GM21381 (cell line): Measurements from ENCODE around the gene NBAS.
A peak's percentile ranks its signal among the peaks of the same experiment; 100 is the strongest.
"Not testable (repeated sequence)": the region's sequence is repeated elsewhere in the genome, so short reads cannot be mapped to it uniquely, and the experiment has no call there.

Experiments used
- ATAC-seq: cut with Tn5 transposase; IDR thresholded peaks from one replicate; pipeline ENCODE4 v1.9.1; 2021; ENCODE audit warnings: mild to moderate bottlenecking, moderate library complexity; ENCODE audit not compliant: unreplicated experiment

Gene NBAS

DNA sequence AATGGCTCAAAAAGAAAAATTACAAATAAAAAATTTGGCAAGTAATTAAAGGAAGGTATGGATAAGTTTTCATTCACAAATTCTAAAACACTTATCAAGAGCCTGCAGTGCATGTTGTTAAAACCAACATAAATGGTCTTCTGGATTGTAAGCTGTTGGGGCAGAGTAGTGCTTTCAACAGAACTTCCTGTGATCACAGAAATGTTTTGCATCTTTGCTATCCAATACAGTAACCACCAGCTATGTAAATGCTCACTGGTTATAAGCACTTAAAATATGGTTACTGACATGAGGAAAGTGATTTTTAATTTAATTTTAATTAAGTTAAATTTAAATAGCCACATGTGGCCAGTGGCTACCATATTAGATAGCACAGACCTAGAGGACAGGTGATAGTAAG lies 133.1 kb downstream of the NBAS start:
- ATAC-seq = no peak

DNA sequence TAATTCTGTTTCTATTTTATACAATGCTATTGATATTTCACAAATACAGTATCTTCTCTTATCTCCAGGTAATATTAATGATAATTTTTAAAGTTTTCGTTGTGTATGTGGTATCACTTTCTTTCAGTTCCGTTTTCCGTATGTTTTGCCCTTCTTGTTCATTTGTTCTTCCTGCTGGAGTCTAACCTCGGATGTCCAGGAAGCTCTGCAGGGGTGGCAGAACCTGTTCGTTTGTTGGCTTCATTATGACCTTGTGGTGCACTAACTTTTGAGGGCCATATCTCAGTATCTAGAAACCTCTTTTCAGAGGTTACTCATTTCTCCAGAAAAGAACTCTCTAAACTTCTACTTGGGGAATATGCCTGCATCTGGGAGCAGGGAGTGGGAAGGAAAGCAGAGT lies 134.5 kb downstream of the NBAS start:
- ATAC-seq = no peak

DNA sequence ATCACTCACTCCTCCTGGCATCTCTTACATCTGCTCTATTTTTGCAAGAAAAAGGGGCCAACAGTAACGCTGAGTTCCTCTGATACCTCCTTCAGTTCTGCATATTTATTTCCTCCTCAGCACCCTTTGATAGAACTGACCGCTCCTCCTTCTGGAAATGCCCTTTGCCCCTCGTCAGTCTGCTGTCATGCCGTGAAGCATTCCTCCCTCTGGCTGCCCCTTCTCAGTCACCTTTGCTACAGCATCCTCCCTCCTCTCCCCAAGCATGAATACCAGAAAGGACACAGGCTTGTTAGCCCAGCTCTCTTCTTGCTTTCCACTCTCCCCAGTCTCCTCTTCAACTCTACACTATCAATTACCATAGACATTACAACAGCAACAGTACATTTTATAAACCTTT lies 135.4 kb downstream of the NBAS start:
- no peak for ATAC-seq

DNA sequence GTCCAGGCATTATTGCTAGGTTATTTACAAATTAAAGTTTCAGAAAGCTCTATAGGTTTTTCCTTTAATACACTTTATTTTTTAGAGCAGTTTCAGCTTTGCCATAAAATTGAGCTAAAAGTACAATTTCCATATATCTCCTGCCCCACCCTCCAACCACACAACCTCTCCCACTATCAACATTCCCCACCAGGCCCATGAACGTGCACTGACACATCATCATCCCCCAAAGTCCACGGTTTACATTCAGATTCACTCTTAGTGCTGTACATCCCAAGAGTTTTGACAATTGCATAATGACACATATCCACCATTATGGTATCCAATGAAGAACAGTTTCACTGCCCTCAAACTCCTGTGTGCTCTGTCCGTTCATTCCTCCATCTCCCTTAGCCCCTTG lies 139.4 kb downstream of the NBAS start:
- no peak for ATAC-seq

DNA sequence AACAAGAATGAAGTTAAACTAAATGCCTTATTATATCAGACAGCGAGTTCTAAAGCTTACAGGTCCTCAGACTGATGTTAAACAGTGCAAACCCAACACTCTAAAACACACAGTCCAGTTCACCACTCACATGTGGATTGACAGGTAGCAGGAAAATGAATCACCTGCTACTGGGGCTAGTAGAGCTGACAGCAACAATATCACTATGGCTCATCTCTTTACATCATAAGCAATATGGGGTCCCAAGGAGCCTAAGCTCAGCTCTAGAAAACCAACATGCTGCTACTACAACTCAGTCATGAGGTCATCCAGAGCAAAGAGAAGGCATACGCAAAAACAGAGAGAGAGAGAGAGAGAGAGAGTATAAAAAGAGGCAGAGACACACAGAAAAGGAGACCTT lies 145.4 kb downstream of the NBAS start:
- ATAC-seq = no peak

DNA sequence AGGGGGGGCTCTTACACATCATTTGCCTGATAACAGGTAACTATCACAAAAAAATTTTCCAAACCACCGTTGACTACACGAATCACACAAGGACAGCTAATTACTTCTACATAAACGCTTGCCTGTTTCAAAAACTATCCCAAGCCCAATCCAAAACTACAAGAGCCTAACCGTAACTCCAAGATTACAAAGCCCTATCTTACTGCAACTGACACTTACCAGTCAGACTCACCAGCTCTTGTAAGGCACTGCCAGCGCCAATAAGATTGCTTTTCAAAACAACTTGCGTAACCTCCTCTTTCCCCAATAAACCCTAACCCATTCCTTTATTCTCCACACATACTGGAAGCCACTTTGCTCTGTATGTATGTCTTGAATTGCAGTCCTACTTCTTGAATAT lies 148.4 kb downstream of the NBAS start:
- ATAC-seq = no peak

DNA sequence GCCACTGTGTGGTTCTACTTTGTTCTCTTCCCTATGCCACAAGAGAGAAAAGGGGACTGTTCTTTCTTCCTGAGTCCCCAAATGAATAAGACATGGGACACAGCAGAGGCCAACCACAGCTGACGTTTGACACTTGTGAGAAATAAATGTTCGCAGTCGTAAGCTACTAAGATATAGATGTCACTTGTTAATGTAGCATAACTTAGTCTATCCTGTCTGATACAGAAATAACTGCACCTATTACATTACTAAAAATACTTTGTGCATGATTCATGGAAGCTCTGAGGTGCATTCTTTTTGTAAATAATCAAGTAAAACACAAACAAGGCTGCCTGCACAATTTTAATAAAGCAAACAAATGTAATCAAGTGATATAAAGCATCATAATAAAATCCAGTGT lies 148.8 kb downstream of the NBAS start:
- no peak for ATAC-seq

DNA sequence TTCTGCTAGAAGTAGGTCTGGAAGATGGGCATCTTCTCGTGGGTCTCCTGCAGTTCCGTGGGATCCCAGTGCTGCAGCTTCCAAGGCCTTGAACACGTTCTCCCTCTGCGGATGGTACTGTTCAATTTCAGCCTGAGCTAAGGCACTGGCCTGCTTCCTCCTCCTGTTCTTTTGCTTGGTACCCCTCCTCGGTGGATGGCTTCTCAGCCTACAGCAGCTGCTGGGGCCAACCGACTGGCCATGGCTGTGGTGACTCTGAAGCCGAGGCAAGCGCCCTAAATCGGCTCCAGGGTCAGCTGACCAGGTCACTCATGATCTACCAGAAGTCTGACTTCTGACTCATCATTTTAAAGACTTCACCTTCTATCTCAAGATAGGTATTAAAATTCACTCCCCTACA lies 150.2 kb downstream of the NBAS start:
- ATAC-seq = no peak

DNA sequence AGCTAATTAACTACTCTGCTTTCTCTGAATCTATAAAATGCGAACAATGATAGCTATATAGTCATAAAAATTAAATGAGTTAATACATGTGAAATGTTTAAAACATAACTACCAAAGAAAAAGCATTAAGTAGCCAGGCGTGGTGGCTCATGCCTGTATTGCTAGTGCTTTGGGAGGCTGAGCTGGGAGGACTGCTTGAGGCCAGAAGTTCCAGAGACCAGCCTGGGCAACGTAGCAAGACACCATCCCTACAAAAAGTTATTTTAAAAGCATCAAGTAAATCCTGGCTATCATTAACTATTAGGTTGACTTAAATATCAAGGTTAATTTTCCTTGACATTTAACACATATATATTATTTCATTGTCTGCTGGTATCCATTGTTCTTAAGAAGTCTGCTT lies 152.4 kb downstream of the NBAS start:
- ATAC-seq = no peak

DNA sequence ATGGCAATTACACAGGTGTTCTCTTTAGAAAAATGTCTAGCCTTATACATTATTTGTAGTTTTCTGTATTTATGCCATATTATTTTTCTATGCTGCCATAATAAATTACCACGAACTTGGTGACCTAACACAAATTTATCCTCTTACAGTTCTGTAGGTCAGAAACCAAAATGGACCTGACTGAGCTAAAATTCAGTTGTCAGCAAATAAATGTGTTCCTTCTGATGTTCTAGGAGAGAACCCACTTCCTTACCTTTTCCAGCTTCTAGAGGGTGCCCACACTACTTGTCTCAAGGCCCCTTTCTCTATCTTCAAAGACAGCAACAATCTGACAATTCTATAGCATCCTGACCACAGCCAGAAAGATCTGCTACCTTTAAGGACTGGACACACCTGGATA lies 153.5 kb downstream of the NBAS start:
- ATAC-seq = no peak

DNA sequence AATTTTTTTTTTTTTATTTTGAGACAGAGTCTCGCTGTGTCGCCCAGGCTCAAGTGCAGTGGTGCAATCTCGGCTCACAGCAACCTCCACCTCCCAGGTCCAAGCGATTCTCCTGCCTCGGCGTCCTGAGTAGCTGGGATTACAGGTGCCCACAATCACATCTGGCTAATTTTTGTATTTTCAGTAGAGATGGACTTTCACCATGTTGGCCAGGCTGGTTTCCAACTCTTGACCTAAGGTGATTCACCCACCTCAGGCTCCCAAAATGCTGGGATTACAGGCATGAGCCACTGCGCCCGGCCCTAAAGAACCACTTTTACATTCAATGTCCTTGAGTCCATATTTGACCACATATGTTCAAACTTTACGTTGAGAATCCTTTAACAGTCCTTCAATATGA lies 156.6 kb downstream of the NBAS start:
- not testable (repeated sequence) for ATAC-seq

DNA sequence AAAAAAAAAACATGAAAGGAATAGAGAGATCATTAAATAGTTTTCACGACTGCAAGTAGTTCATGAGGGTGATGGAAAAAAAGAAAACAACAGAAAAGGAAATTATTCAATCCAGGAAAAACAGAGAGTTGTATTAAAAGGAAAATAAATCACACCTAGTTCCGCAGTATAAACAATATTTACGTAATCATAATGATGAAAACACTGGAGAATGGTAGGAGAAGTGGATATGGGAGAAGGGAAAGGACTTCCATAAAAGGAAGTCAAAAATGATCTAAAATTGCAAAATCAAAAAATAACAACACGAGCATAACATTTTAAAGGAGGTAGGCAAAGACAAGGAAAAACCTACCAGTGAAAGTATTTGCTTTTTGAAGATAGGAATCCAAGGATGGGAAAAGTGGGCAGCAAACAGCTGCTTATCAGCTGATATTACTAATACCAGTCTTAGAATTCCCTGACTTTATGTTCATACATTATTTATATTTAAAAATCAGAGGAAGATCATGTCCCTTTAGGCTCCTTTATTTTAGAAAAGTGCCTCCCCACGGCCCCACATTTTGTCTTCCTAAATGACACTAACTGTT lies 160.8 kb downstream of the NBAS start:
- ATAC-seq = no peak

DNA sequence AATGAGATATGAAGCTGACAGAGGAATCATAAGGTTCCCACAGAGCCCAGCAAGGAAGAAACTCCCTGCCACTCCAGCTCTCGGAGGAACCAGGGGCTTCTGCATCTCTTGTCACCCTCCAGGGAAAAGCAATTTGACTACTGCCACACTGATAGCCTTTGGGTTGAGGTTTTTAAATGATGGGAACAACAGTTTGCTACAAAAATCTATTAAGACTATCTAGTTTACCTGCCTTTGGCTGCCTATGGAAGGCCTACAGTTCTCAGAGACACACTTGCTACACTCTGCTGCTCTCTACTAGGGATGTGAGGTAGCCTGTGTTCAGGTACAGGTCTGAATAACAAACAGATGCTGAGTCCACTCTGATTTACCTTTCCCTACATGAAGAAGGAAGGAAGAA lies 161.9 kb downstream of the NBAS start:
- no peak for ATAC-seq

DNA sequence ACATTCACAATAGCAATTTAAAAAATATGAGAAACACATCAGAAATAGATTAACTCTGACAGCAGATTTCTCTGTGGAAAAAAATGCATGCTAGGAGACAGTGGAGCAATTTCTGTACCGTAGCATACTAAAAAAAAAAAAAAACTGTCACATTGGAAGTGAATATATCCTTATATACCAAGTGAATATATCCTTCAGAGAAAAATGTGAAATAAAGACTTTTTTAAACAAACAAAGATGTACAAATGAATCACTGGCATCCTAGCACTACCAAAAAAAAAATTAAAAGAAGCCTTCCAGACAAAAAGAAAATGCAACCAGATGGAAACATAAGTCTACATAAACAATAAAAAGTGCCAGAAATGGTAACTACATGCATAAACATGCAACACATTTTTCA lies 169.4 kb downstream of the NBAS start:
- no peak for ATAC-seq

DNA sequence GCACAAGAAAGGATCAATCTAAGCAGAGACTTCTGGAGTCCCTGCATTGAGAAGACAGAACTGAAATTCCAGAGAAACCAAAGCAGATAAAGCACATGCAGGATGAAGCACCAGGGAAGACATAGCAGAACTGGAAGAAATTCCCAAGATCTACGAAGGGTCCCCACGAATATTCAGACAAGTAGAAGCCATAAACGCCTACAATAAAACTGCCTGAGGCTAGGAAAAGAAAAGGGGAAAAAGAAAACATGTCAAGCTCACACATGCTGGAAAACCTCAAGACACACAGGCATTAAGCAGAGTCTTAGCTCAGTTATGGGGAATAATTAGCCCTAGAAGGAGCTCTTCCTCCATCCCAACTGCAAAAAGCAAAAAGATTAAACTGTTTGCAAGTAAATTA lies 171.2 kb downstream of the NBAS start:
- ATAC-seq = no peak

DNA sequence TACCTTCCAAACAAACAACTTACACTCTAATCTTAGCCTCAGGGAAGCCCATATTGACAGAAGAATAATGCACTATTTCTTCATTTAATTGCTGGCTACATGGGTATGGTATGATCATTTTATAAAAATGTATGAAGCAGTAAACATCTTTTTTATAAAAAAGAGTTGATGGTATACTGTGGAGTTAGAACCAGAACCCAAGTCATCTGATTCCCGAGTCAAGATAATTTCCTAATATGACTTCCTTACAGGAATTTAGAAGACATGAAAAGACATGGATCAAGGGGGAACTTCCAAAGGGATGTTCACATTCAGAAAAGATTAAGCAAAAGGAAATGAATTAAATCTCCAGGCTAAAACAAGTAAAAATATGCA lies 171.8 kb downstream of the NBAS start:
- no peak for ATAC-seq

DNA sequence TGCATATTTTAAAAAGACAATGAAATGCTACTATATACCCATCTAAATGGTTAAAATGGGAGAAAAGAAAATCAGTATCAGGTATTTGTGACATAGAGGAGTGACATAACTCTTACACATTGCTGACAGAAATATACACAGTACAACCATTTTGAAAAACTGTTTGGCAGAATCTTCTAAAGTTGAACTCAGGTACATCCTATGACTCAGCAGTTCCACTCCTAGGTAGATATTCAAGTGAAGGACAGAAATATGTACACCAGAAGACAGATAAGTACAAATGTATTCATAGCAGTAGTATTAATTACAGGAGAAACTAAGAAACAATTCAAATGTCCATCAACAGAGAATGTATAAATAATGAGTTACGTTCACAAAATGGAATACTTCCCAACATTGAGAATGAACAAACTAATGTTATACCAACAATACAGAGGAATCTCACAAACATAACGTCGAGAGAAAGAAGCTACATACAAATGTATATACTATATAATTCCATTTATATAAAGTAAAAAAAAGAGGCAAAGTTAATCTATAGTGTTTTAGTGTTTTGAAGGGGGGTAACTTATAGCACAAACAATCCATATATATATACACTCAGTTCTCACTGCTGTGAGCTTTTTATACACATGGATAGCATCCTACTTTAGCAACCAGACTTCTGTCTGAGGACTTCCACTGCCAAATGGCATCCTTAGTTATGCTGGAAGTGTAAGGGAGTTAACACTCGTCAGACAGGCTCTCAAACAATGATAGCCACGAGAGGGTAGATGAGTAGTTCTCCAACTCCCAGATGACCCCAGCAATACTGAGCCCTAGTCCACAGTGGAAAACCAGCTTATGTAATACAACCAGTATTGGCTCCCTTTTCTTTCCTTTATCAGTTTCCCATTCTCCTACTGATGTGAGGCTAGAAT lies 172.5 kb downstream of the NBAS start:
- no peak for ATAC-seq

DNA sequence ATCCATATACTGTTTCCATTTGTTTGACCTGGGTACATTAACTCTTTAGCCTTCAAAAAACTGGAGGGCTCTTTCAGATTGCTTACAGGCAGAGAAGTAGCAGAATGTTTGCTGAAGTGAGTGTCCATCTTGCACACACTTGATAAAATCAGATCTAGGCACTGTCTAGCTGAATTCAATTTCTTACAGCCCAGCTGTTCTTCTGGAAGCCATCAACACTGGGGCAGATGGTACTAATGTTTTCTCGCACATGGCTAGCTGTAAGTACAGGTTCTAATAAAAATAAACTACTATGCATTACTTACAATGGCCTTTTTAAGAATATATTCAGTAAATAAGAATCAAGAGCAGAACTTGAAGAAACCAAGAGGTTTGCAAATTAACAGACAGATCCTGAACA lies 175.9 kb downstream of the NBAS start:
- no peak for ATAC-seq

DNA sequence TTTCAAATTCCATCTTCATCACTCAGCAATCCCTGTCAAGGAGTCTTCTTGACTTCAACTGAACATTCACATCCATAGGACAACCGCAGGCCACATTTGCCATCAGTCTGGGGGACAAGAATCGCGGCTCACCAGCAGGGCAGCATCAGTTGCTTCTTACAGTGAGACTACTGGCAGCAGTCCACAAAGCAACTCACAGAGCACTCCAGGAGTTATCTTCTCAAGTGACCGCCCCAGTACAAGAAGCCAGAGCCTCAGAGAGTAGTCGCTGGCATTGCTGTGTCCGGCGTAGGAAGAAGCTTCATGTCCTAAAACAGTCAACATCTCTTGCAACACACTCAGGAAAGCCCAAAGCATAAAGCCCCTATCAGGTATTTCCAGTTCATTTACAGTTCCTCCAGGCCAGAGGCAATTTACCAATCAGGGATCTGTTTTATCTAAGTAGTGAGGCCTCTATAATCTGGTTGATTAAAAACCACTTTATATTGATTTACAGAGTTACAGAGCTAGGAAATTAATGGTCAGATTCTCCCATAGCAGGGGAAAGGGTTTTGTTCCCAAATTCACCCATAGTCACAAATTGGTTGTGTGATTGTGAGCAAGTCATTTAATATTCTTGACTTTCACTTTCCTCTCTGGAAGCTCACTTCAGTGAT lies 177.3 kb downstream of the NBAS start:
- no peak for ATAC-seq

DNA sequence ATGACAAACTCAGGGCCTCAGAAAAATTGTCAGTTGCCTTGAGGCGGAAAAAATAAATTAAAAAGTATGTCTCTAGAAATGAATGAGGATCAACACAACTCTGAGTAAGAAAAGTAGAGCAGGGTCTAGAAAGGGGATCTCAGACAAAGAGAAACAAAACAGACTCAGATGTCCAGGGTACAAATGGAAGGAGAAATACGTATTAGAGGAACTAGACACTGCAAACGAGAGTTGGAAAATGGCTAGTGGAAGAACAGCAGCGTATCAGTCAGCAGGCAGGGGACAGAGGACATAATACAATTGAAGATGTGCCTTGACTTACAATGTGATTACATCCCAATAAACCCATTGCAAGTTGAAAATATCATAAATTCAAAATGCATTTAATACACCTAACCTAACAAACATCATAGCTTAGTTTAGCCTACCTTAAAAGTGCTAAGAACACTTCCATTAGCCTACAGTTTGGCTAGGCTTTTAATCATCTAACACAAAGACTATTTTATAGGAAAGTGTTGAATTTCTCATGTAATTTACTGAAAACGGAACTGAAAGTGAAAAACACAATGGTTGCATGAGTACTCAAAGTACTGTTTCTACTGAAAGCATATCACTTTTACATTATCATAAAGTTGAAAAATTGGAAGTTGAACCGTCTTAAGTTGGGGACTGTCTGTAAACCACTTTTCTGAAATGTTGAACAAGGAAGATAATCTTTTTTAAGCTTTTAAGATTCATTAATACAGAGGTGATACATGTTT lies 182.8 kb downstream of the NBAS start:
- peak; percentile 82 for ATAC-seq

DNA sequence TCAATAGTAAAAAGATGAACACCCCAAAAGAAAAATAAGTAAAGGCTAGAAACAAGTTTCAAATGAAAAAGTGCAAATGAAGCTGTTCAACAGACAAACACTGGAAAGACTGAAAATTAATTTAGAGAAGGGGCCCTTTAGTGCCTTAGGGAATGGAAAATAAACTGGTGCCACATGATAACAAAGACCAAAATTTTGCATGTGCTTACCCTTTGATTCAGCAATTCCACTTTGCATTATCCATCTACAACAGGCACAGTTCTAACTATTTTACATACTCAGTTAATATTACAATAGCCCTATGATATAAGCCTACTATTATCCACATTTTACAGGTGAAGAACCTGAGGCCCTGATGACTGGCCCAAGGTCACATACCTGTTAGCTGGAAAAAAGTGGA lies 183.9 kb downstream of the NBAS start:
- ATAC-seq = no peak
